Measurements from ENCODE around the gene MEFV.
A peak's percentile ranks its signal among the peaks of the same experiment; 100 is the strongest.
"Not testable (repeated sequence)": the region's sequence is repeated elsewhere in the genome, so short reads cannot be mapped to it uniquely, and the experiment has no call there.

Gene MEFV

DNA sequence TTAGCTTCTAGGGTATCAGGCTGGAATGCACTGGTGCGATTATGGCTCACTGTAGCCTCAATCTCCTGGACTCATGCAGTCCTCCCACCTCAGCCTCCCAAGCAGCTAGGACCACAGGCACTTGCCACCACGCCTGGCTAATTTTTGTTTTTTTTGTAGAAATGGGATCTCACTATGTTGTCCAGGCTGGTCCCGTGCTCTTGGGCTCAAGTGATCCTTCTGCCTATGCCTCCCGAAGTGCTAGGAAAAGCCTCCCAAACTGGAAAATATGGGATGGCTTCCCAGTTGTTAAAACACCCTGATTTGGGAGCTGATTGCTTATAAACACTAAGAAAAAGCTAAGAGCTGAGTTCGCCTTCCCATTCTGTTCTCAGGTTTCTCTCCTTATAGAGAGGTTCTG is 20.2 kb upstream of the MEFV start:
- TF ChIP-seq, protein P1, sequence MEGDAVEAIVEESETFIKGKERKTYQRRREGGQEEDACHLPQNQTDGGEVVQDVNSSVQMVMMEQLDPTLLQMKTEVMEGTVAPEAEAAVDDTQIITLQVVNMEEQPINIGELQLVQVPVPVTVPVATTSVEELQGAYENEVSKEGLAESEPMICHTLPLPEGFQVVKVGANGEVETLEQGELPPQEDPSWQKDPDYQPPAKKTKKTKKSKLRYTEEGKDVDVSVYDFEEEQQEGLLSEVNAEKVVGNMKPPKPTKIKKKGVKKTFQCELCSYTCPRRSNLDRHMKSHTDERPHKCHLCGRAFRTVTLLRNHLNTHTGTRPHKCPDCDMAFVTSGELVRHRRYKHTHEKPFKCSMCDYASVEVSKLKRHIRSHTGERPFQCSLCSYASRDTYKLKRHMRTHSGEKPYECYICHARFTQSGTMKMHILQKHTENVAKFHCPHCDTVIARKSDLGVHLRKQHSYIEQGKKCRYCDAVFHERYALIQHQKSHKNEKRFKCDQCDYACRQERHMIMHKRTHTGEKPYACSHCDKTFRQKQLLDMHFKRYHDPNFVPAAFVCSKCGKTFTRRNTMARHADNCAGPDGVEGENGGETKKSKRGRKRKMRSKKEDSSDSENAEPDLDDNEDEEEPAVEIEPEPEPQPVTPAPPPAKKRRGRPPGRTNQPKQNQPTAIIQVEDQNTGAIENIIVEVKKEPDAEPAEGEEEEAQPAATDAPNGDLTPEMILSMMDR (IDR thresholded peaks at IDR 0.05; ENCODE audit: poor library complexity, severe bottlenecking), result no peak
- Histone ChIP-seq H3K27me3 (ENCODE audit: insufficient read depth, poor library complexity, severe bottlenecking) (no peaks in the 10 kb centered on the region), H3K4me1 (ENCODE audit: insufficient read depth, poor library complexity, severe bottlenecking) (no peaks in the 10 kb centered on the region), H3K36me3 (ENCODE audit: low read depth) (no peaks in the 10 kb centered on the region), H3K27ac (ENCODE audit: poor library complexity, severe bottlenecking) (no peak overlapping the region), H3K9me3 (ENCODE audit: severe bottlenecking) (no peaks in the 10 kb centered on the region), H3K4me3 (ENCODE audit: severe bottlenecking) (no peak overlapping the region)
- no peak for DNase-seq (ENCODE audit: low spot score)
- no peak for ATAC-seq (ENCODE audit: low read depth)

DNA sequence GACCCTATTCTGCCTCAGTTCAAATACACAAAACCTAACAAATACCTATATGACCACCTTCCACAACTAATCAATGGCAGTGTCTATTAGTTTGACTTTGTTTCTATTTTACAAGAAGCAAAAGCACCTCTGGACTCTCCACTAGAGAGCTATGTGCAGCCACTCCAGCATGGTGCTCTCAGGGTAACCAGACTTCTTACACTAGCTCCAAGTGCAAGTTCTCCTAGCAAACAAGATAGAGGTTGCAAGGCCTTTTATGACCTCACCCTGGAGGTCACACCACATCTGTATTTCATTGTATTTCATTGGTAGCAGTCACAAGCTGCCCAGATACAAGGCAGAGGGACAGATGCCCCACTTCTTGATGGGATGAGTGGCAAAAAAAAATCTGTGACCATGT is 18.5 kb upstream of the MEFV start:
- no peak for ATAC-seq (ENCODE audit: low read depth)
- H3K36me3 ChIP-seq (ENCODE audit: low read depth), result no peaks in the 10 kb centered on the region
- H3K27ac ChIP-seq (ENCODE audit: poor library complexity, severe bottlenecking), result no peak overlapping the region
- H3K9me3 ChIP-seq (ENCODE audit: severe bottlenecking), result no peaks in the 10 kb centered on the region
- H3K27me3 ChIP-seq (ENCODE audit: insufficient read depth, poor library complexity, severe bottlenecking), result no peaks in the 10 kb centered on the region
- no peak overlapping the region for H3K4me3 ChIP-seq (ENCODE audit: severe bottlenecking)
- DNase-seq (ENCODE audit: low spot score), result no peak
- no peaks in the 10 kb centered on the region for H3K4me1 ChIP-seq (ENCODE audit: insufficient read depth, poor library complexity, severe bottlenecking)
- TF ChIP-seq, protein P1 (IDR thresholded peaks at IDR 0.05; ENCODE audit: poor library complexity, severe bottlenecking), result no peak

- Histone ChIP-seq H3K9me3 (ENCODE audit: severe bottlenecking) (no peaks in the 10 kb centered on the region), H3K4me1 (ENCODE audit: insufficient read depth, poor library complexity, severe bottlenecking) (no peaks in the 10 kb centered on the region), H3K27me3 (ENCODE audit: insufficient read depth, poor library complexity, severe bottlenecking) (no peaks in the 10 kb centered on the region), H3K36me3 (ENCODE audit: low read depth) (no peaks in the 10 kb centered on the region), H3K4me3 (ENCODE audit: severe bottlenecking) (no peak overlapping the region), H3K27ac (ENCODE audit: poor library complexity, severe bottlenecking) (no peak overlapping the region)
- TF ChIP-seq, protein P1 (IDR thresholded peaks at IDR 0.05; ENCODE audit: poor library complexity, severe bottlenecking), result no peak
- ATAC-seq (ENCODE audit: low read depth) (0 out of 3 replicates have a peak, but pooled peaks have one; percentile 35), DNase-seq (ENCODE audit: low spot score) (no peak)
These were observed 18.1 kb upstream of the MEFV start for GRCh38 chr16:3274490-3274889.

DNA sequence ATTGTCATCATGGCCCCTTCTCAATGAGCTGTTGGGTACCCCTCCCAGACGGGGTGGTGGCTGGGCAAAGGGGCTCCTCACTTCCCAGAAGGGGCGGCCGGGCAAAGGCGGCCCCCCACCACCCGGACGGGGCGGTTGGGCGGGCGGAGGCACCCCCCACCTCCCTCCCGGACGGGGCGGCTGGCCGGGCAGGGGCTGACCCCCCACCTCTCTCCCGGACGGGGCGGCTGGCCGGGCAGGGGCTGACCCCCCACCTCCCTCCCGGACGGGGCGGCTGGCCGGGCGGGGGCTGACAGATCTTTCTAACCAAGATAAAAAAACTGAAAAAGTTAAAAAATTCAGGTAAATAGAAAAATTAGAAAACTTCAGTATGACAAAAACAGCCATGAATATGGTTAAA is 14.8 kb upstream of the MEFV start:
- DNase-seq (ENCODE audit: low spot score); H3K4me3 ChIP-seq (ENCODE audit: severe bottlenecking); H3K36me3 ChIP-seq (ENCODE audit: low read depth); H3K27ac ChIP-seq (ENCODE audit: poor library complexity, severe bottlenecking); H3K9me3 ChIP-seq (ENCODE audit: severe bottlenecking); H3K27me3 ChIP-seq (ENCODE audit: insufficient read depth, poor library complexity, severe bottlenecking); H3K4me1 ChIP-seq (ENCODE audit: insufficient read depth, poor library complexity, severe bottlenecking); ATAC-seq (ENCODE audit: low read depth): not testable (repeated sequence)

DNA sequence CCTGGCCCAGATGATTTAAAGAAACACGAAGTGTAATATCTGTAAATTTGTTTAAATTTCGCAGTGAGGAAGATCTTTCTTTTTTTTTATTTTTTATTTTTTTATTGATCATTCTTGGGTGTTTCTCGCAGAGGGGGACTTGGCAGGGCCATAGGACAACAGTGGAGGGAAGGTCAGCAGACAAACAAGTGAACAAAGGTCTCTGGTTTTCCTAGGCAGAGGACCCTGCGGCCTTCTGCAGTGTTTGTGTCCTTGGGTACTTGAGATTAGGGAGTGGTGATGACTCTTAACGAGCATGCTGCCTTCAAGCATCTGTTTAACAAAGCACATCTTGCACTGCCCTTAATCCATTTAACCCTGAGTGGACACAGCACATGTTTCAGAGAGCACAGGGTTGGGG is 14.3 kb upstream of the MEFV start:
- H3K4me1 ChIP-seq (ENCODE audit: insufficient read depth, poor library complexity, severe bottlenecking); H3K27ac ChIP-seq (ENCODE audit: poor library complexity, severe bottlenecking); H3K27me3 ChIP-seq (ENCODE audit: insufficient read depth, poor library complexity, severe bottlenecking); H3K9me3 ChIP-seq (ENCODE audit: severe bottlenecking); ATAC-seq (ENCODE audit: low read depth); H3K4me3 ChIP-seq (ENCODE audit: severe bottlenecking); DNase-seq (ENCODE audit: low spot score); H3K36me3 ChIP-seq (ENCODE audit: low read depth): not testable (repeated sequence)

DNA sequence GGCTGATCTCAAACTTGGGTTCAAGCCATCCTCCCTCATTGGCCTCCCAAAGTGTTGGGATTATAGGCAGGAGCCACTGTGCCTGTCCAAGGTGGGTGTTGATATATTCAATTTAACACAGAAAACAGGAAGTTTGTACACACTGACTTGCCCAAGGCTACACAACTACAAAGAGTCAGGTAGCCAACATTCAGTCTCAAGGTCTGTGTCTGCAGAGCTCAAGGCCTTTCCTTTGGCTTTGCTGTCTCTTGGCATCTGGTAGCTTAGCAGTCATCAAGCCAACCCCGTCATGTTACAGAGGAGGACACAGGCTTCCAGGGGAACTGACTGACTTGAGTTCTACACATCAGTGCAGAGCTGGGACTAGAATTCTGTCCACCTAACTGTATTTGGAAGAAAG is 11.9 kb upstream of the MEFV start:
- TF ChIP-seq, protein P1 (IDR thresholded peaks at IDR 0.05; ENCODE audit: poor library complexity, severe bottlenecking), result no peak
- H3K4me3 ChIP-seq (ENCODE audit: severe bottlenecking), result no peak overlapping the region
- ATAC-seq (ENCODE audit: low read depth), result no peak

More for the DNA sequence above, 11.9 kb upstream of the MEFV start:
- Histone ChIP-seq H3K36me3 (ENCODE audit: low read depth) (no peaks in the 10 kb centered on the region), H3K27ac (ENCODE audit: poor library complexity, severe bottlenecking) (no peak overlapping the region), H3K4me1 (ENCODE audit: insufficient read depth, poor library complexity, severe bottlenecking) (no peaks in the 10 kb centered on the region), H3K27me3 (ENCODE audit: insufficient read depth, poor library complexity, severe bottlenecking) (no peaks in the 10 kb centered on the region), H3K9me3 (ENCODE audit: severe bottlenecking) (no peaks in the 10 kb centered on the region)
- DNase-seq (ENCODE audit: low spot score), result no peak

Data from RWPE2 (cell line).